ENCODE measurements around the gene RABL2B.
"Not testable (repeated sequence)": the region's sequence is repeated elsewhere in the genome, so short reads cannot be mapped to it uniquely, and the experiment has no call there.

Gene RABL2B

DNA sequence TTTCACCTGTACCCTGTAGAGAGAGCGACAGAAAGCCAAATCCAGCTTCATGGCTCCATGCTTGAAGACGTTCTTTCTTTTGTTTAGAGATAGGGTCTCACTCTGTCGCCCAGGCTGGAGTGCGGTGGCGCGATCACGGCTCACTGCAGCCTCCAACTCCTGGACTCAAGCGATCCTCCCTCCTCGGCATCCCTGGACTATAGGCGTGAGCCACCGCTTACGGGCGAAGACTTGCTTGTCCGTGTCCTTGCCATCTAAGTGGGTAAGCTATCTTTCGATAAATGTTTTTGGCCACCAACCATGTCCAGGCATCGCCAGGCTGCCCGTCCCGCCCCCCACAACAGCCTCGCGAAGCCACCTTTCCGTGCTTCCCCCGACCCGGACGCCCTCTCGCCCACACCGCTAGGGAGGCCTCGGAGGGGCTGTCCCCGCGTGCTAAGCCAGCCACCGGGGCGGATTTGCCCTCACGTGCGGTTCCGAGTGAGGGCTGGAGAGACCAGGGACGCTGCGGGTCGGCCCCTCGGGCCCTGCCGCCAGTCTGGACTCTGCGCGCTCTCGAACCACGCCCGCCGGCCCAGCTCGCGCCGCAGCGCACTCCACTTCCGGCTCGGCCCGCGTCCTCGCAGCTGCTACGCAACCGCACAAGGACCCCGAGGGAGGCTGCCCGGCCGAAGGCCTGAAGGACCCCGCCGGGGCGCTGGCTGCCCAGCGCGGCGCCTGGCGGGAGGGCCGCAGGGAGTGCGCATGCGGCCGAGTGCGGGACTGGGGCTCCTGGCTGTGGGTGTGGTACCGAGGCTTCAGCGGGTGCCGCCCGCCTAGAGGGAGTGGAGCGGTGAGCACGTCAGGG lies at the start of gene RABL2B:
RABL2B (minus strand) TSS at position 604 of the 847 bp plus-strand sequence. CDS start 1,342 bp downstream, outside the sequence.
- DNase-seq = peak; percentile 58

DNA sequence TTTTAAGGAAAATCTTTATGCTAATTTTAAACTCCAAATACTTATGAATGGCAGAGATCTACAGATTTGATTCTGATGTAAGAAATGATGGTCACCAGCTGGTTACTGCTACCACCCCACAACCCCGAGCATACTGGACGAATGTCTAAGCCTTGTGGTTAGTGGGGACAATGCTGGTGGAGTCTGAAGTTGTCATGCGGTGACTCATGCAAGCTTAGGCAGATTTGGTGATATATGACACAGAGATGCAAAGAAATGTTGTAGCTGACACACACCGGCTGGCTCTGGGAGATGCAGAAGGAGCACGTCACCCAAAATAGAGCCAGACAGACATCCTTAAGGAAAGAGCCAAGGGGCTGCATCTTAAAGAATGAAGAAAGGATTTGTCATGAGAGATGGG lies 3.5 kb upstream of the RABL2B start:
- not testable (repeated sequence) for DNase-seq

DNA sequence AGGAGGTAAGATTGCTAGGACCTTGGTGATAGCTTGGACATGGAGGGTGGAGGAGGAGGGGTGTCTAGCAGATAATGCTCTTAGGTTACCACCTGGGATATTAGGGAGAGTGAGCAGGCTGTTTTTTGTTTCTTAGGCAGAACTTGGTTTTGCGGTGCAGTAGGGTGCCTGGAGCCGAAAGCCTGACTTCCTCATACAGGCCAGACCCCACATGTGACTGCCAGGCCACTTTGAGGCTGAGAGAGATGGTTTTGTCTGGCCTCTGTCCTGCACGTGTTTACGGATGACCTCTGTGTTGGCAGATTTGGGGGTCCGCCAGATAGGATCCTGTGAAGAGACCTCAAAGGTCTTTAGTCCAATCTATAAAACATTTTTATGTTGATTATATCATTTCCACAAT lies 1.9 kb upstream of the RABL2B start:
- DNase-seq = not testable (repeated sequence)

DNA sequence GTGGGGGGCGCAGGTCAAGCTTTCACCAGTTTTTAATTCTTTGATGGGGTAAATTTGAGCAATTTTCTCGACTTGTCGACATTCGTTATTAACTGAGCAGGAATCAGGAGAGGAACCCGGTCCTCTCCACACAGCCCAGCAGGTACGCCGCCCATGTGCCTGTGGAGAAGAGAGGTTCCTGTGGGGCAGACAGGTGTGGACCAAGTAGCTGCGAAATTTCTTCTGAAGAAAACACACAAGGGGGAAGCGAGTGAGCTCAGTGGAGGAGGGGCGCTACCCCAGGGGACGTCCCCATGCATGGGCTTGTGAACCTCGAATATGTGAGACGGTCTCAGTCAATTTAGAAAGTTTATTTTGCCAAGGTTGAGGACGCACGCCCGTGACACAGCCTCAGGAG lies 442 bp upstream of the RABL2B start:
- DNase-seq = not testable (repeated sequence)

GRCh38 chr22:50782253-50782652 lies 1.2 kb downstream of the RABL2B start:
- not testable (repeated sequence) for DNase-seq

DNA sequence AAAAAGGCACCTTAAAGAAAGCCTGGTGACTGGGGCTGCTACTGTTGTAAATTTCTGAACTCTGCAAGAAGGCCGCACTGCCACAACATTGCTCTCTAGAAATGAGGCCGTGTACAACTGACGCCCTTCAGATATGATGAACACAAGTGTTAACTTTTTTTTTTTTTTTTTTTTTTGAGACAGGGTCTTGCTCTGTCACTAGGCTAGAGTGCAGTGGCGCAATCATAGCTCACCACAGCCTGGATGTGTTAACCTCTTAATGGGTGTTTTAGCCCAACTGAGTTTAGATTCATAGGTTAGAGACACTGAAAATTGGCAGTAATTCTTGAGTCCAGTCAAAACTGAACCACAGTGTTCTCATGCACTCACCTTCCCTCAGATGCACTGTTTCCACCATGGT lies 3.2 kb downstream of the RABL2B start:
- not testable (repeated sequence) for DNase-seq

- DNase-seq = not testable (repeated sequence)
Measured at GRCh38 chr22:50777631-50778030, 5.8 kb downstream of the RABL2B start.

- not testable (repeated sequence) for DNase-seq
Measured at GRCh38 chr22:50775132-50775531, 8.3 kb downstream of the RABL2B start.

- DNase-seq = not testable (repeated sequence)
Measured at GRCh38 chr22:50764288-50764687, 19.1 kb downstream of the RABL2B start.

DNA sequence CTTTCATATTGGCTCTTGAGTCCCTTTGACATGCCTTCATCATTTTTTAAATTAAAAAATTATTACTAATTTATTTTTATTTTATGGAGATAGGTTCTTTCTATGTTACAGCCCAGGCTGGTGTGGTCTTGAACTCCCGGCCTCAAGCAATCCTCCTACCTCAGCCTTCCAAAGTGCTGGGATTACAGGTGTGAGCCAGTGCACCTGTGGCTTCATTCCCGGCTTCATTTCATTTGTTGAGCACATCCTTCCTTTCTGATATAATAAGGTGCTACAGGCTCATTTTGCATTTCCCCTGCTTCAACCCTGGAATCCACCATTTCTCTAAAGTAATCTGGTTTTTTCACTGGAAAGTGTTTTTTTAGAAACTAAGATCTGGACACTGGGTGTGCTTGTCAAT lies 21.6 kb downstream of the RABL2B start:
- not testable (repeated sequence) for DNase-seq

GRCh38 chr22:50759597-50760341 lies 23.7 kb downstream of the RABL2B start:
- not testable (repeated sequence) for DNase-seq

DNA sequence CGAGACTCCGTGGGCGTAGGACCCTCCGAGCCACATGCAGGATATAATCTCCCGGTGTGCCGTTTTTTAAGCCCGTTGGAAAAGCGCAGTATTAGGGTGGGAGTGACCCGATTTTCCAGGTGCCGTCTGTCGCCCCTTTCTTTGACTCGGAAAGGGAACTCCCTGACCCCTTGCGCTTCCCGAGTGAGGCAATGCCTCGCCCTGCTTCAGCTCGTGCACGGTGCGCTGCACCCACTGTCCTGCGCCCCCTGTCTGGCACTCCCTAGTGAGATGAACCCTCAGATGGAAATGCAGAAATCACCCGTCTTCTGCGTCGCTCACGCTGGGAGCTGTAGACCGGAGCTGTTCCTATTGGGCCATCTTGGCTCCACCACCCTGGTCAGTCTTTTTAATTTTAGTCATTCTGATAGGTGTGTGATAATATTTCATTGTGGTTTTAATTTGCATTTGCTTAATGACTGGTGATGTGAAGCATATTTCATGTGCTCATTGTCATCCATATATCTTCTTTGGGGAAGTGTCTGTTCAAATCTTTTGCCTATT lies 26.4 kb downstream of the RABL2B start:
- peak; percentile 12 for DNase-seq

GRCh38 chr22:50756406-50756805 lies 27.0 kb downstream of the RABL2B start:
- DNase-seq = not testable (repeated sequence)

DNA sequence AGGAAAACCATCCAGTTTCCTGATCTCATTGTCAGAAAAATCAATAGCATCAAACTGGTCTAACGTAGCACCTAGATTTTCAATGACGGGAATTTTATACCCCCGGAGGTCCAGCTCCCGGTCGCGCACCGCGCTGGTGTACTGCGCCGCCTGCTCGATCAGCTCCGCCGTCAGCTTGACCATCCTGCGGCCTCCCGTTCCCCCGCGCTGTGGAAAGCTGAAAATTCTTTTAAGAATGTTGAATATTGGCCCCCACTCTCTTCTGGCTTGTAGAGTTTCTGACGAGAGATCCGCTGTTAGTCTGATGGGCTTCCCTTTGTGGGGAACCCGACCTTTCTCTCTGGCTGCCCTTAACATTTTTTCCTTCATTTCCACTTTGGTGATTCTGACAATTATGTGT lies 28.2 kb downstream of the RABL2B start:
- not testable (repeated sequence) for DNase-seq

DNA sequence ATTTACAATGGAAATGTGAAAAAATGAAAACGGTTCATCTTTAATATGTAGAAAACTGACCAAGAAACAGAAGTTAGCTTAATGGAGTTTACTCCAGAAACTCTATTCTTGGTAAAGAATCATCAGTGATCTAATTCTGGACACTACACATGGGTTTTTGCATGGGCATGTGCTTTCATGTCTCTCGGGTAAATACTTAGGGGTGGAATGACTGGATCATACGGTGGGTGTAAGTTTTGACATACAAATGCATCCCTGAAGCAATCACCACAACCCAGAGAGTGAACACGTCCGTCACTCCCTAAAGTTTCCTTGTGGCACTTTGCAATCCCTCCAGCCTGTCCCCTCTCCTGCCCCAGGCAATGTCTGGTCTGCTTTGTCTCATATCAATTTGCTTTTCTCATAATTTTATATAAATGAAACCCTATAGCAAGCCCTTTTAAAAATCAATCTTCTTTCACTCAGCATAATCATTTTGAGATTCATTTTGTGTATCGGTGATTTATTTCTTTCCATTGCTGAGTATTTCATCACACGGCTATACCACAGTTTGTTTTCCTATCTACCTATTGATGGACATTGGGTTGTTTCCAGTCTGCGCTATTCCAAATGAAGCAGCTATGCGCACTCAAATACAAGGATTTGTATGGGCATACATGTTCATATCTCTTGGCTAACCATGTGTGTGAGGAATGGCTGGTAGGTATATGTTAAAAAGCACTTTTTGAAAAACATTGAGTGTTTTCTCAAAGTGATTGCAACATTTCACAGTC lies 33.9 kb downstream of the RABL2B start:
- DNase-seq = not testable (repeated sequence)

GRCh38 chr22:50748630-50749029 lies 34.8 kb downstream of the RABL2B start:
- not testable (repeated sequence) for DNase-seq

- DNase-seq = not testable (repeated sequence)
Measured at GRCh38 chr22:50747521-50747920, 35.9 kb downstream of the RABL2B start.

DNA sequence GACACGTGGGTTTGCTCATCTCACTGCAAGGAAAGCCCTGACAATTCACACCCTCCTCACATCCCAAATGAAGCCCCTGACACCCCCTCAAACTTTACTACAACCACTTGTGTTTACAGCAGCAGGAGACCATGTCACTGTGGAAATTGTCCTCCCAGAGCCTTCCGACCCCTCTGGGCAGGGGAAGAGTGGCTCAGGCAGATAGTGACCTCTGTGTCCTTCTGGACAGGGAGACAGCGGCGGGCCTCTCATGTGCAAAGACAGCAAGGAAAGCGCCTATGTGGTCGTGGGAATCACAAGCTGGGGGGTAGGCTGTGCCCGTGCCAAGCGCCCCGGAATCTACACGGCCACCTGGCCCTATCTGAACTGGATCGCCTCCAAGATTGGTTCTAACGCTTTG lies 39.0 kb downstream of the RABL2B start:
- not testable (repeated sequence) for DNase-seq

DNA sequence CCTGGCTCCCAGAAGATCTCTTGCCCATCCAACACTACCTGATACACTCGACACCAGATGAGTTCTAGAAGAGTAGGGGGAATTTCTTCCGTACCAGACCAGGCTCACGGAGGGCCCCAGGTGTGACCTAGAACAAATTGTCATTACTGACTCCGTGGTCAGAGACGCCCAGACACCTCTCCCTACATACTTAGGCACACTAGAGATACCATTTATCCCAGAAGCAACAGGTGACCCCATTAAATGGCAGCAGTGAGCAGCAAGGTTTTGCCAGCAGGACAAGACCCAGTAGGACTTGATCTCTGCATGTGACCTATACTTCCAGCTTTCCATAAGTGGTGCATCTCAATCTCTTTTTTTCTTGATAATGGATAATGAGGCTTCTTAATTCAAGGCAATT lies 42.7 kb downstream of the RABL2B start:
- DNase-seq = not testable (repeated sequence)

DNA sequence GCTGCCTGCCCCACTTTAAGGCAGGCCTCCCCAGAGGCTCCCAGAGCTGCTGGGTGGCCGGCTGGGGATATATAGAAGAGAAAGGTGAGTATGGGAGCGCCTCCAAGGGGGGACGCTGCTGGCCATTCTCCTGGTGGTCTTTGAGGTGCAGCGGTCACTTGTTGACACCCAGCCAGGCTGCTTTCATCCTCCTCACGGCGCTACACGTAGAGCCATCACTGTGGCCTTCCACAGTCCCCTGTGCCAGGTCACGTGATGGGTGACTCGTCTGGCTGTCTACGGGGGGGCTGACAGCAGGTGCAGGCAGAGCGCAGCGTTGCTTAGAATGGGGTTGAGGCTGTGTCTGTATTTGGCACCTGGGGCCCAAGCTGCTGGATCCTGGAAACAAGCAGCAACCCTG lies 43.5 kb downstream of the RABL2B start:
- no peak for DNase-seq

DNA sequence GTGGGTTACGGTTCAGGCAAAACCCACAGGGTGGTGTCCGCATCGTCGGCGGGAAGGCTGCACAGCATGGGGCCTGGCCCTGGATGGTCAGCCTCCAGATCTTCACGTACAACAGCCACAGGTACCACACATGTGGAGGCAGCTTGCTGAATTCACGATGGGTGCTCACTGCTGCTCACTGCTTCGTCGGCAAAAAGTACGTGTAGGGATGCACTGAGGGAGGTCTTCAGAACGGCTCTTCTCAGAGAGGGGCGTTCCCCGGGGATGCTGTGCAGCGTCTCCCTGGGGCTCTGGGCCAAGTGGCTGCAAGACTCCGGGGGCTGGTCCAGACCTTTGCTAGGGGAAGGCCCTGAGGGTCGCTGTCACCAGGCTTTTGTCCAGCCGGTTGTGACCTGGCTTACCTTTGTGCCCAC lies 44.2 kb downstream of the RABL2B start:
- DNase-seq = no peak

DNA sequence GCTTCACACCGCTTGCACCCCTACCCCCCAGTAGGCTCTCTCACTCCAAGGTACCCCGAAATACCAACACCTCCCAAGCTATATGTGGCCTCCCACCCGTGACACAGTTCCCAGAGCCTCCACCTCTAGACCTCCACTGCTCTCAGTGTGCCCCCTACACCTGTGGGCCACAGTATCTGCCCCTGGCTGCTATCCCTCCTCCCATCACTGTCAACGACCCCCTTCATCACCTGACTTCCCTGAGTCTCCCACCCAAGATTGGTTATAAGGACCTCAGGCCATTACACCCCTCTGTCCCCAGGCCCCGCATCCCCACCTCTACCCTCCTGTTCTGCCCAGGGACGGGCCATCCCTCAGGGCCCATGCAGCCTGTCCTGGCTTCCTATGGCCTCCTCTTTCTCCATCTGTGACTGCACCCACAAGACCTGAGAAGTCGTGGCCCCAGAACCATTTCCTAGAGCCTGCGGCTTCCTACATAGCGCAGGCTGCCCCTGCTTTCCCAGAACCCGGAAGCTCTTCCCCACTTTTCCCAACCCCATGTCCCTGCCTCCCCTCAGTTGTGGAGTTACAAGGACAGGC lies 44.7 kb downstream of the RABL2B start:
- DNase-seq = no peak

All from NCI-H510A treated with DMSO at 0.1 percent for 48 hours (cell line).